Fibroblast of lung (primary cell): ENCODE data around the gene HRH1.

Experiments used
- CTCF ChIP-seq, 2 donors: IDR thresholded peaks in 1 of 2; conservative IDR thresholded peaks in 1 of 2; 1 replicate in 1 of 2; 2 replicates in 1 of 2; pipeline ENCODE4 v1.5.1; 2011 to 2012; ENCODE audit warnings: low read length in 2 of 2, control low read depth in 1 of 2, inconsistent platforms in 1 of 2, low read depth in 1 of 2, mild to moderate bottlenecking in 1 of 2
- EZH2 ChIP-seq: IDR thresholded peaks from 2 replicates; pipeline ENCODE4 v1.5.1; 2012; ENCODE audit warnings: low read length, control low read depth, mild to moderate bottlenecking; ENCODE audit errors: missing control alignments

GRCh38 chr3:11199902-11200845, 45.9 kb downstream of the HRH1 start:
- TF ChIP-seq EZH2 (no peak), CTCF (conservative IDR thresholded peaks at IDR 0.05 in 1 of 2, IDR thresholded peaks at IDR 0.05 in 1 of 2; ENCODE audit: low read depth in 1 of 2, low read length in 2 of 2) (no peak)
